ENCODE results near the gene H1-8. TPM values are rescaled to one million over a fixed set of nuclear protein-coding genes. Genes with fewer than 3 reads are reported as not detected.

H1-8 gene
- total RNA-seq, 4 donors from 2014 or later = not detected

DNA sequence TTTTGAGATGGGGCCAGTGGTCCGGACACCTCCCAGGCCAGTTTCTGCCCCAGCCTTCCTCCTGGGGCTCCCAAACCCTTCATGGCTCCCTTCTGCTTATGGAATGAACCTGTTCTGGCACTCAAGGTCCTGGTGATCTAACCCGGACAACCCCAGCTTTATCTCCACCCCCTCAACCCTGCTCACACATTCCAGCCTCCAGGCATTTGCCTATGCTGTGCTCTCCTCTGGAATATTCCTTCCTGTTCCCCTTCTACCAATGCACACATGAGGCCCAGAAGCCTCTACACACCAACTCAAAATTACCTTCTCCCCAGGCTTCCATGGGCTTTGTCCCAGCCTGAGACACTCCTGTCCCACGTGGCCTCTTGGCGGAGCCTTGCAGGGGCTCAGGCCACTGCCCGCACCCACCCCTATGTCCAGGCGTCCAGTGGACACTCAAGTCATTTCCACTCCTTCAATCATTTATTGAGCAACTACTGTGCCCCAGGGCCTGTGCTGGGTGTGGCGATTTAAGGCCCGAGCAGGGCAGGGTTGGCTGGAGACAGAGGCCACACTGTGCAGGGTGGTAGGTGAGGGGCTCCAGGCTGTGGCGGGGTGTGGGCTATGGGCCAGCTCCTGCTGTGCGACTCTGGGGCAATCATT is 44.7 kb downstream of the H1-8 start:
- no peak overlapping the region for H3K4me3 ChIP-seq
- DNase-seq = no peak
- H3K36me3 ChIP-seq = peaks cover 0 to 6% (median 0%) of the 10 kb centered on the region in 3 donors
- TF ChIP-seq, protein P1, sequence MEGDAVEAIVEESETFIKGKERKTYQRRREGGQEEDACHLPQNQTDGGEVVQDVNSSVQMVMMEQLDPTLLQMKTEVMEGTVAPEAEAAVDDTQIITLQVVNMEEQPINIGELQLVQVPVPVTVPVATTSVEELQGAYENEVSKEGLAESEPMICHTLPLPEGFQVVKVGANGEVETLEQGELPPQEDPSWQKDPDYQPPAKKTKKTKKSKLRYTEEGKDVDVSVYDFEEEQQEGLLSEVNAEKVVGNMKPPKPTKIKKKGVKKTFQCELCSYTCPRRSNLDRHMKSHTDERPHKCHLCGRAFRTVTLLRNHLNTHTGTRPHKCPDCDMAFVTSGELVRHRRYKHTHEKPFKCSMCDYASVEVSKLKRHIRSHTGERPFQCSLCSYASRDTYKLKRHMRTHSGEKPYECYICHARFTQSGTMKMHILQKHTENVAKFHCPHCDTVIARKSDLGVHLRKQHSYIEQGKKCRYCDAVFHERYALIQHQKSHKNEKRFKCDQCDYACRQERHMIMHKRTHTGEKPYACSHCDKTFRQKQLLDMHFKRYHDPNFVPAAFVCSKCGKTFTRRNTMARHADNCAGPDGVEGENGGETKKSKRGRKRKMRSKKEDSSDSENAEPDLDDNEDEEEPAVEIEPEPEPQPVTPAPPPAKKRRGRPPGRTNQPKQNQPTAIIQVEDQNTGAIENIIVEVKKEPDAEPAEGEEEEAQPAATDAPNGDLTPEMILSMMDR (IDR thresholded peaks at IDR 0.05) = no peak
- TF ChIP-seq POLR2A (IDR thresholded peaks at IDR 0.05) = no peak
- H3K9me3 ChIP-seq = no peaks in the 10 kb centered on the region
- peaks cover 0 to 27% (median 0%) of the 10 kb centered on the region in 4 donors for H3K4me1 ChIP-seq
- peak overlapping the region in 1 of 4 donors; percentile 27 for H3K27ac ChIP-seq
- no peaks in the 10 kb centered on the region for H3K27me3 ChIP-seq

DNA sequence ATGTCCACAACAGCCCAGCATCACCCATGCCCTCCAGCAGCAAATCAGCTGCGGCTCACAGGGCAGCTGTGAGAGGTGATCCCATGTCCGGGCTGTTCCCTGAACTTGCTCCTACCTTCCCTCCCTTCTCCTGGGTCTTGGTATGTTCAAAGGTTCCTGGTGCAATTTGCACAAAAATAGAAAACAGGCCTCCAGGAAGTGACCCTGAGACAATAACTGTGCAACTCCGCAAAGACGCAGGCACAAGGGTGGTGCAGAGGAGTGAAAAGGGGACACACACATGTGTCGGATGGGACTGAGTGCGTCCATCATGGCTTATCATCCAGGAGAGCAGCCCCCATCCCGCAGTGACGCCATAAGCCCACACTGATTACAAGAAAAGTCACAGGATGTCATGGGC is 47.2 kb downstream of the H1-8 start:
- no peaks in the 10 kb centered on the region for H3K27me3 ChIP-seq
- no peaks in the 10 kb centered on the region for H3K36me3 ChIP-seq
- no peaks in the 10 kb centered on the region for H3K9me3 ChIP-seq
- no peak overlapping the region for H3K27ac ChIP-seq
- TF ChIP-seq, protein P1 (IDR thresholded peaks at IDR 0.05) = no peak
- no peak for TF ChIP-seq POLR2A (IDR thresholded peaks at IDR 0.05)
- H3K4me3 ChIP-seq = no peak overlapping the region
- H3K4me1 ChIP-seq = peaks cover 0 to 50% (median 11%) of the 10 kb centered on the region in 4 donors
- no peak for DNase-seq

DNA sequence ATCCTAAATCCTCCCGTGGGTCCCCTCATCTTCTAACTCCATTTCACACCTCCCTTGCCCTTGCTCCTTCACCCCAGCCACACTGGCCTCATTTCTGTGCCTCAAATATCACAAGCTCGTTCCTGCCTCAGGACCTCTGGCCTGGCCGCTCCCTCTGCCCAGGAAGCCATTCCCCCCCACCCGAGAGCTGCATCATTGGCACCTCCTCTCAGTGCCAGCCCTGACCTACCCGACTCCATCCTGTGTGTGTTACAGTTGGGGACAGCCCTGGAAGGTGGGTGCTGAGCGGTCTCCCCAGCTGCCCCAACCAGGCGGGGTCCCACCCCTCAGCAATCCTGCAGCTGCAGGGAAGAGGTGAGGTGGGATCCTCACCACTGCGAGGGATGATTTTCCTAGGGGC is 49.0 kb downstream of the H1-8 start:
- H3K9me3 ChIP-seq = no peaks in the 10 kb centered on the region
- peak overlapping the region in 3 of 4 donors; percentile 56 to 83 (median 75) for H3K27ac ChIP-seq
- H3K4me1 ChIP-seq = peaks cover 0 to 61% (median 12%) of the 10 kb centered on the region in 4 donors
- no peak overlapping the region for H3K4me3 ChIP-seq
- H3K27me3 ChIP-seq = no peaks in the 10 kb centered on the region
- TF ChIP-seq POLR2A (IDR thresholded peaks at IDR 0.05) = no peak
- TF ChIP-seq, protein P1 (IDR thresholded peaks at IDR 0.05) = no peak
- DNase-seq = no peak
- H3K36me3 ChIP-seq = no peaks in the 10 kb centered on the region

DNA sequence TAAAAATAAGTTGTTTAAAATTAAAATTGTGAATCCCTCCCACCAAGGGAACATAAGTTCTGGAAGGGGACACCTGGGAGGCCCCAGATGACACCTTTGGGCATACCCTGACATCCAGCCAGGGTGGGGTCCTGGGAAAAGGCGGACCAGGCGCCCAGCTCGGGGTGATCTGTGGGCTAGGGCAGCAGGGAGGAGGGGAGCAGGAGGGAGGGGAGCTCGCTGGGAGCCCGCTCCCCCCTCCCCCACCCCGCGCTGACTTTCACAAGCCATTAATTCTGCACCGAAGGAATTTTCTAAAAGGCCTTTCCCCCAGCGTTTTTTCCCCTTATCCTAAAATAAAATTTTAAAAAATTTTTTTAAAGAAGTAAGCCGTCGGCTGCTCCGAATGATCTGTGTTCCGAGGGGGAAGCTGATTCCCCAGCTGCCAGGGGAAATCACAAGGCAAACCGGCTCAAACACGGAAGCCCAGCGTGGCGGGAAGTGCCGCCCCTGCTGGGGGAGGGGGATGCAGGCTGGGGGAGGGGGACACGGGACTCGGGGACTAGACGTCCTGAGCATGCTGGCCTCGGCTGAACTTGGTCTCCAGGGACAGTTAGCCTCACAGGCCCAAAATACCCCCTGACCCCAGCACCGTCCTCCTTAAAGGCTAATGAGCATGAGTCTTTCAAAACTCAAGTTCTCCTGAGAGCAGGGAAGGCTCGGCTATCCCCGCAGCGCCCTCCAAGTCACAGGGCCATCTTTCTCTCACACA is 49.6 kb downstream of the H1-8 start:
- H3K9me3 ChIP-seq = no peaks in the 10 kb centered on the region
- DNase-seq = peak in 1 of 3 donors; percentile 76
- no peaks in the 10 kb centered on the region for H3K27me3 ChIP-seq
- H3K36me3 ChIP-seq = no peaks in the 10 kb centered on the region
- no peak overlapping the region for H3K4me3 ChIP-seq
- peaks cover 0 to 61% (median 13%) of the 10 kb centered on the region in 4 donors for H3K4me1 ChIP-seq
- peak overlapping the region; percentile 56 to 83 (median 66) for H3K27ac ChIP-seq
- TF ChIP-seq POLR2A (IDR thresholded peaks at IDR 0.05) = no peak
- TF ChIP-seq, protein P1 (IDR thresholded peaks at IDR 0.05) = no peak

DNA sequence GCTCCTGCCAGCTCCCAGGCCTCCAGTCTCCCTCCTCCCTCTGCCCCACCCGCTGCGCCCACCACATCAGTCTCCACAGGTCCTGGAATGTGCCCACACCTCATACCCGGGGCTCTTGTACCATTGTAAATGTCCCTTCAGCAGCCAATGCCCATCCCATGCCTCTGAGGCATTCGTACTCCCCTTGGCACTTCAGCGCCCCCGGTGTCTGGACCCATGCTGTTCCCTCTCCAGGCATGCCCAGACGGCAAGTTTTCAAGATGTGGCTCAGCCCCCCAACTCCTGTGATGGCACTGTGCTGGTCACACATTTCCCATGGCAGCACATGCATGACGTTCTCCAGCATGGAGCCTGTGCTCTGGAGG is 50.2 kb downstream of the H1-8 start:
- peaks cover 0 to 64% (median 13%) of the 10 kb centered on the region in 4 donors for H3K4me1 ChIP-seq

More for the DNA sequence above, 50.2 kb downstream of the H1-8 start:
- TF ChIP-seq POLR2A (IDR thresholded peaks at IDR 0.05) = no peak
- TF ChIP-seq, protein P1 (IDR thresholded peaks at IDR 0.05) = no peak
- no peak overlapping the region for H3K4me3 ChIP-seq
- H3K9me3 ChIP-seq = no peaks in the 10 kb centered on the region
- H3K36me3 ChIP-seq = no peaks in the 10 kb centered on the region
- no peaks in the 10 kb centered on the region for H3K27me3 ChIP-seq
- DNase-seq = no peak
- H3K27ac ChIP-seq = peak overlapping the region; percentile 56 to 83 (median 66)
